H1 (cell line): ENCODE results near the gene SERPINB8. TPM values are rescaled to one million over a fixed set of nuclear protein-coding genes. Genes with fewer than 3 reads are reported as not detected.

Experiments used
- CTCF ChIA-PET: fragments of 300-600 bp; sonication (Branson Sonifier 250); formaldehyde crosslinking; loops from one replicate; lab custom pipeline; 2021; ENCODE audit not compliant: partially characterized antibody; lab: Charles Lee
- POLR2A ChIA-PET: fragments of 300-600 bp; sonication (Branson Sonifier 250); formaldehyde crosslinking; loops from one replicate; lab custom pipeline; 2021; ENCODE audit warnings: inconsistent platforms; ENCODE audit not compliant: partially characterized antibody; lab: Charles Lee
- DNase-seq, 2 experiments: peaks; one replicate each; pipeline versions ENCODE4 v3.0.0 to v3.0.0-alpha.2; 2010 to 2022; ENCODE audit warnings: low spot score in 2 of 2, low read depth in 1 of 2, mixed read lengths in 1 of 2
- FAIRE-seq: peaks from 2 replicates; lab custom pipeline; 2011; peaks lifted over from hg19 to GRCh38; lab: Jason Lieb, UNC
- H2AFZ ChIP-seq: 2 replicates; pipeline ENCODE4 v1.8.1; 2012; ENCODE audit warnings: low read length, inconsistent platforms
- H2AK5ac ChIP-seq: 2 replicates; pipeline ENCODE4 v1.6.1; 2013; ENCODE audit warnings: low read depth, low read length
- H2BK120ac ChIP-seq: replicated peaks from 2 replicates; pipeline ENCODE3; 2013; ENCODE audit warnings: low read depth, low read length, inconsistent platforms
- H2BK12ac ChIP-seq: 2 replicates; pipeline ENCODE4 v1.6.1; 2013; ENCODE audit warnings: low read depth, low read length
- H2BK15ac ChIP-seq: 2 replicates; pipeline ENCODE4 v1.6.1; 2013; ENCODE audit warnings: low read length
- H2BK20ac ChIP-seq: 2 replicates; pipeline ENCODE4 v1.6.1; 2013; ENCODE audit warnings: low read length
- H2BK5ac ChIP-seq: 2 replicates; pipeline ENCODE4 v1.6.1; 2013; ENCODE audit warnings: low read depth, low read length
- H3K14ac ChIP-seq: 2 replicates; pipeline ENCODE4 v1.6.1; 2013; ENCODE audit warnings: inconsistent platforms; ENCODE audit not compliant: insufficient read length
- H3K18ac ChIP-seq: 2 replicates; pipeline ENCODE4 v1.6.1; 2013; ENCODE audit warnings: low read length; ENCODE audit errors: extremely low read depth
- H3K23ac ChIP-seq: 2 replicates; pipeline ENCODE4 v1.6.1; 2013; ENCODE audit warnings: inconsistent platforms; ENCODE audit not compliant: insufficient read length
- H3K23me2 ChIP-seq: 2 replicates; pipeline ENCODE4 v1.6.1; 2013; ENCODE audit warnings: low read depth, low read length
- H3K27ac ChIP-seq: 2 replicates; pipeline ENCODE4 v1.6.1; 2011; ENCODE audit warnings: low read depth, low read length, inconsistent platforms
- H3K27me3 ChIP-seq, 4 experiments: replicated peaks in 1 of 4; 1 replicate in 1 of 4; 2 replicates in 3 of 4; pipeline versions ENCODE4 v1.6.1 to v1.8.1; 2011 to 2013; ENCODE audit warnings: low read length in 3 of 4, mild to moderate bottlenecking in 3 of 4, inconsistent platforms in 2 of 4, mixed read lengths in 2 of 4, moderate library complexity in 1 of 4; ENCODE audit not compliant: control insufficient read depth in 3 of 4, insufficient read depth in 3 of 4; ENCODE audit errors: extremely low read depth in 1 of 4
- H3K36me3 ChIP-seq, 4 experiments: 2 replicates each; pipeline versions ENCODE4 v1.6.1 to v1.8.1; 2011 to 2013; ENCODE audit warnings: mild to moderate bottlenecking in 4 of 4, low read length in 3 of 4, moderate library complexity in 2 of 4, control low read depth in 1 of 4, inconsistent platforms in 1 of 4; ENCODE audit not compliant: insufficient read depth in 4 of 4, control insufficient read depth in 2 of 4
- H3K4ac ChIP-seq: replicated peaks from 2 replicates; pipeline ENCODE3; 2013; ENCODE audit warnings: low read length, low read depth, mixed read lengths, inconsistent platforms; ENCODE audit not compliant: insufficient read length
- H3K4me1 ChIP-seq, 4 experiments: replicated peaks in 1 of 4; 1 replicate in 1 of 4; 2 replicates in 3 of 4; pipeline versions ENCODE4 v1.6.1 to v1.8.1; 2011 to 2013; ENCODE audit warnings: low read length in 3 of 4, inconsistent platforms in 2 of 4, mixed read lengths in 1 of 4; ENCODE audit not compliant: insufficient read depth in 4 of 4, control insufficient read depth in 3 of 4
- H3K4me2 ChIP-seq, 2 experiments: 2 replicates each; pipeline versions ENCODE4 v1.6.1 to v1.8.1; 2011 to 2013; ENCODE audit warnings: low read depth in 2 of 2, low read length in 2 of 2, control low read depth in 1 of 2, inconsistent platforms in 1 of 2, mild to moderate bottlenecking in 1 of 2; ENCODE audit not compliant: insufficient read depth in 1 of 2
- H3K4me3 ChIP-seq, 4 experiments: fragments of 200-600, 300-600 bp in 1 of 4; sonication (generic), shearing (Covaris generic), sonication (Bioruptor Twin) in 1 of 4; 2 replicates each; pipeline versions ENCODE4 v1.5.1 to v1.8.1; 2011 to 2016; ENCODE audit warnings: low read length in 4 of 4, low read depth in 3 of 4, control low read depth in 2 of 4, inconsistent platforms in 2 of 4, mild to moderate bottlenecking in 2 of 4, mixed read lengths in 1 of 4, moderate library complexity in 1 of 4; ENCODE audit not compliant: insufficient read depth in 2 of 4; ENCODE audit errors: extremely low read depth in 1 of 4
- H3K56ac ChIP-seq: replicated peaks from 2 replicates; pipeline ENCODE3; 2013; ENCODE audit warnings: low read depth, mild to moderate bottlenecking, mixed read lengths, low read length, inconsistent platforms; ENCODE audit not compliant: insufficient read length
- H3K79me1 ChIP-seq: 2 replicates; pipeline ENCODE4 v1.6.1; 2013; ENCODE audit warnings: low read depth, low read length, control low read depth
- H3K79me2 ChIP-seq, 2 experiments: 2 replicates each; pipeline versions ENCODE4 v1.6.1 to v1.8.1; 2012 to 2013; ENCODE audit warnings: low read length in 2 of 2, mild to moderate bottlenecking in 2 of 2, inconsistent platforms in 1 of 2; ENCODE audit not compliant: insufficient read depth in 2 of 2, control insufficient read depth in 1 of 2
- H3K9ac ChIP-seq, 4 experiments: replicated peaks in 1 of 4; 1 replicate in 1 of 4; 2 replicates in 3 of 4; pipeline versions ENCODE4 v1.6.1 to v1.8.1; 2011 to 2013; ENCODE audit warnings: low read depth in 3 of 4, low read length in 3 of 4, control low read depth in 2 of 4, mild to moderate bottlenecking in 2 of 4, moderate library complexity in 2 of 4, inconsistent platforms in 1 of 4; ENCODE audit errors: extremely low read depth in 1 of 4
- H3K9me3 ChIP-seq, 2 experiments: 2 replicates each; pipeline versions ENCODE4 v1.6.1 to v1.8.1; 2012 to 2013; ENCODE audit warnings: mild to moderate bottlenecking in 2 of 2, moderate library complexity in 2 of 2, control low read depth in 1 of 2, inconsistent platforms in 1 of 2, low read depth in 1 of 2, low read length in 1 of 2, mixed read lengths in 1 of 2; ENCODE audit not compliant: insufficient read depth in 2 of 2
- H4K20me1 ChIP-seq, 2 experiments: replicated peaks in 1 of 2; 2 replicates each; pipeline versions ENCODE3 to v1.8.1; 2011 to 2013; ENCODE audit warnings: inconsistent platforms in 2 of 2, low read length in 2 of 2, mild to moderate bottlenecking in 1 of 2; ENCODE audit not compliant: insufficient read depth in 2 of 2, control insufficient read depth in 1 of 2
- H4K5ac ChIP-seq: 2 replicates; pipeline ENCODE4 v1.6.1; 2013; ENCODE audit warnings: low read length, low read depth, mixed read lengths, inconsistent platforms; ENCODE audit not compliant: insufficient read length
- H4K8ac ChIP-seq: 2 replicates; pipeline ENCODE4 v1.8.0; 2013; ENCODE audit warnings: mild to moderate bottlenecking, moderate library complexity, low read length, inconsistent platforms; ENCODE audit not compliant: insufficient read depth; ENCODE audit errors: extremely low read depth
- H4K91ac ChIP-seq: replicated peaks from 2 replicates; pipeline ENCODE3; 2013; ENCODE audit warnings: low read length, mixed read lengths, inconsistent platforms; ENCODE audit not compliant: insufficient read length
- BACH1 ChIP-seq: IDR thresholded peaks from 2 replicates; pipeline ENCODE4 v1.6.1; 2012; ENCODE audit warnings: low read length, improper control_type of control experiment
- CHD2 ChIP-seq: IDR thresholded peaks from 2 replicates; pipeline ENCODE4 v1.6.1; 2012; ENCODE audit warnings: low read length, improper control_type of control experiment
- MAFK ChIP-seq: IDR thresholded peaks from 2 replicates; pipeline ENCODE4 v1.6.1; 2012; ENCODE audit warnings: low read depth, mild to moderate bottlenecking, improper control_type of control experiment, low read length
- MAX ChIP-seq: IDR thresholded peaks from 2 replicates; pipeline ENCODE4 v1.6.1; 2012; ENCODE audit warnings: inconsistent platforms
- PHF8 ChIP-seq: fragments of 200-600 bp; sonication (generic); conservative IDR thresholded peaks from 2 replicates; pipeline ENCODE4 v1.7.1; 2012; ENCODE audit warnings: low read depth, mild to moderate bottlenecking, inconsistent platforms, low read length, moderate library complexity
- RBBP5 ChIP-seq: IDR thresholded peaks from 2 replicates; pipeline ENCODE4 v1.7.1; 2012; ENCODE audit warnings: low read depth, mild to moderate bottlenecking, inconsistent platforms, low read length, moderate library complexity, borderline replicate concordance
- RXRA ChIP-seq: IDR thresholded peaks from 2 replicates; pipeline ENCODE4 v1.6.1; 2011; ENCODE audit warnings: low read depth, mild to moderate bottlenecking, low read length, moderate library complexity; ENCODE audit not compliant: insufficient read depth
- SP1 ChIP-seq: IDR thresholded peaks from 2 replicates; pipeline ENCODE4 v1.6.1; 2011; ENCODE audit warnings: low read depth, low read length
- SRF ChIP-seq: IDR thresholded peaks from 2 replicates; pipeline ENCODE4 v1.6.1; 2011; ENCODE audit warnings: mild to moderate bottlenecking, low read depth, low read length, moderate library complexity
- SUZ12 ChIP-seq: fragments of 200-600 bp; sonication (generic); IDR thresholded peaks from 2 replicates; pipeline ENCODE4 v1.6.1; 2012; ENCODE audit warnings: mild to moderate bottlenecking, inconsistent platforms, low read length, moderate library complexity, mixed read lengths
- ZNF274 ChIP-seq: IDR thresholded peaks from 2 replicates; pipeline ENCODE4 v1.7.0; 2012; ENCODE audit warnings: low read length, borderline replicate concordance; ENCODE audit errors: extremely low read depth
- WGBS, 2 experiments: shearing (Covaris generic) in 1 of 2; methylation state at CpG; one replicate each; pipeline versions ENCODE4 v1.1.6 to v1.1.7; 2013 to 2015; ENCODE audit warnings: low lambda C conversion rate in 2 of 2, mixed read lengths in 2 of 2, inconsistent platforms in 1 of 2, low coverage in 1 of 2, missing lambda C conversion rate in 1 of 2; ENCODE audit not compliant: insufficient replicate concordance in 2 of 2, insufficient coverage in 1 of 2, insufficient read length in 1 of 2; ENCODE audit errors: extremely low coverage in 1 of 2, missing lambda C conversion rate in 1 of 2; 5-methylcytosine and 5-hydroxymethylcytosine counted together
- polyA plus RNA-seq, 7 experiments: library from polyadenylated mRNA; depleted of rRNA in 3 of 7; stranded (reverse) in 5 of 7; unstranded in 2 of 7; fragments of >200 nt in 5 of 7; fragments of 200-250 nt in 2 of 7; gene quantifications; 1 replicate in 5 of 7; 2 replicates in 1 of 7; 4 replicates in 1 of 7; pipeline versions ENCODE4 v1.2.1 to v1.2.3, GENCODE V29; 2011 to 2013; ENCODE audit warnings: missing spikeins in 2 of 7, mixed read lengths in 2 of 7
- total RNA-seq: library from RNA; stranded (reverse); fragmentation: NEBNext Ultra II Directional; extraction: Animal tissue kit (Norgen Biotek cat#: 25700); gene quantifications from 2 replicates; pipeline ENCODE4 v1.2.1, GENCODE V29; 2021

Gene SERPINB8
- total and polyA plus RNA-seq, 2 of the 8 experiments (the other 6 are each of a cell fraction or from before 2014, with no cell fraction given) = 0.42 to 1.2 TPM

GRCh38 chr18:63982361-63982760 is 12.5 kb downstream of the SERPINB8 start:
- no peaks in the 10 kb centered on the region for H3K23me2 ChIP-seq
- no peak for TF ChIP-seq MAFK
- no peak for TF ChIP-seq SRF
- TF ChIP-seq RXRA = no peak
- TF ChIP-seq PHF8 = no peak
- no peak for TF ChIP-seq SP1
- no peak for TF ChIP-seq SUZ12
- no peak for TF ChIP-seq MAX
- TF ChIP-seq BACH1 = no peak
- TF ChIP-seq RBBP5 = no peak
- no peak for TF ChIP-seq CHD2
- TF ChIP-seq ZNF274 = no peak
- no peak overlapping the region for H3K27ac ChIP-seq
- ChIA-PET CTCF (interaction anchor here (5.5 to 6.3 kb wide), 2 partner anchors 13 to 19 kb away, joined by 34 to 36 read pairs; no protein-coding TSS in a partner anchor), POLR2A (no interaction called here)
- 88% methylated on average over 3 of the region's 3 CpGs; no CpG with 5 or more reads in 1 of the 2 experiments for WGBS, 2 experiments
- H4K91ac ChIP-seq = no peak overlapping the region
- no peak overlapping the region for H3K4me2 ChIP-seq
- no peaks in the 10 kb centered on the region for H3K9me3 ChIP-seq
- no peak overlapping the region for H2BK20ac ChIP-seq
- H3K18ac ChIP-seq = no peak overlapping the region
- H3K4me3 ChIP-seq = no peak overlapping the region
- no peaks in the 10 kb centered on the region for H3K36me3 ChIP-seq
- no peaks in the 10 kb centered on the region for H3K4me1 ChIP-seq
- no peak overlapping the region for H2AFZ ChIP-seq
- no peak overlapping the region for H4K8ac ChIP-seq
- H4K5ac ChIP-seq = no peak overlapping the region
- H3K27me3 ChIP-seq = peaks cover 12 to 23% (median 18%) of the 10 kb centered on the region in 4 experiments
- H2BK15ac ChIP-seq = no peak overlapping the region
- H4K20me1 ChIP-seq = peaks cover 0 to 1% of the 10 kb centered on the region in 2 experiments
- H3K23ac ChIP-seq = no peak overlapping the region
- FAIRE-seq (no peak), DNase-seq (no peak)
- no peak overlapping the region for H3K14ac ChIP-seq
- H2BK120ac ChIP-seq = no peak overlapping the region
- no peak overlapping the region for H2BK5ac ChIP-seq
- H2AK5ac ChIP-seq = no peak overlapping the region
- no peak overlapping the region for H2BK12ac ChIP-seq
- H3K9ac ChIP-seq = no peak overlapping the region
- no peaks in the 10 kb centered on the region for H3K79me2 ChIP-seq
- H3K79me1 ChIP-seq = no peaks in the 10 kb centered on the region; the same call in 1 of the 2 replicates
- H3K56ac ChIP-seq = no peak overlapping the region
- H3K4ac ChIP-seq = no peak overlapping the region
